IgD-negative memory B cell (primary cell): Measurements from ENCODE around the gene CACNB2. TPM values are rescaled to one million over a fixed set of nuclear protein-coding genes. Genes with fewer than 3 reads are reported as not detected.
A peak's percentile ranks its signal among the peaks of the same experiment; 100 is the strongest.

ENCODE experiments used
- H3K27ac Mint-ChIP-seq, 3 donors: one replicate each; pipeline ENCODE4 v1.8.0; 2020 to 2022; ENCODE audit warnings: mild to moderate bottlenecking in 3 of 3, mixed read lengths in 3 of 3, moderate library complexity in 1 of 3
- H3K27me3 Mint-ChIP-seq: one replicate; pipeline ENCODE4 v1.8.0; 2021; ENCODE audit warnings: mixed read lengths
- H3K36me3 Mint-ChIP-seq: one replicate; pipeline ENCODE4 v1.8.0; 2020; ENCODE audit warnings: mild to moderate bottlenecking, mixed read lengths
- H3K4me1 Mint-ChIP-seq, 3 donors: one replicate each; pipeline ENCODE4 v1.8.0; 2020 to 2022; ENCODE audit warnings: mixed read lengths in 3 of 3, mild to moderate bottlenecking in 1 of 3
- H3K4me3 Mint-ChIP-seq, 4 donors: one replicate each; pipeline ENCODE4 v1.8.0; 2020 to 2022; ENCODE audit warnings: mild to moderate bottlenecking in 4 of 4, mixed read lengths in 4 of 4, moderate library complexity in 3 of 4
- H3K9me3 Mint-ChIP-seq, 3 donors: one replicate each; pipeline ENCODE4 v1.8.0; 2020 to 2021; ENCODE audit warnings: mixed read lengths in 3 of 3, mild to moderate bottlenecking in 1 of 3
- polyA plus RNA-seq: library from polyadenylated mRNA; unstranded; fragments of 300-500 nt; fragmentation: Illumina TruSeq; gene quantifications from one replicate; pipeline ENCODE4 v1.2.3, GENCODE V29; 2021

The CACNB2 gene
- polyA plus RNA-seq, 1 donor from 2014 or later: 0.79 TPM

DNA sequence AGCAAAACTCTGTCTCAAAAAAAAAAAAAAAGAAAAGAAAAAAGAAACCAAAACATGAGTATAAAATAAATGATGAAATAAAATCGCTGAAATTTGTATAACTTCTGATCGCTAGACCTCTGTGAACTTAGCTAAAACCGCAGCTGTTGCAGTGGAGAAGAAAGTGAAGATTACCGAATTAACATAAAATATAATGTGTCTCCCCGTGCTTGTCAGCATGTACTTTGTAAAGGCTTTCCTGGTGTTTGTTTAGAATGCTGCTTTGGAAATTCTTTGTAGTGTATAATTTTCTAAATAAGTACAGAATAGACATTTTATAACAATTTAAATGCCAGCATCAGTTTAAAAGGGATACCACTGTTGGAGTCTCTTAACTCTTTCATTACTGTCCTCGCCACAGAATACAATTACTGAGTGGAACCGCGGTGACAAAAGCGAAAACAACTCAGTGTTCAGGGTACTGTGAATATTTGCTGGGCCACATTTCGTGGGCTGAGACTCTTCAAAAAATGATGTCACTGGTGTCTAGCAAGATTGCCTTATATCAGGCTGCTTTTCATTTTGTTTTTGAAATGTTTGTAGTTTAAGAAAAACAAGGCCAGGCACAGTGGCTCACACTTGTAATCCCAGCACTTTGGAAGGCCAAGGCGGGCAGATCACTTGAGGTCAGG is 343.4 kb downstream of the CACNB2 start:
- H3K27ac Mint-ChIP-seq: no peak overlapping the region
- H3K4me1 Mint-ChIP-seq: no peaks in the 10 kb centered on the region
- H3K27me3 Mint-ChIP-seq: no peaks in the 10 kb centered on the region
- H3K36me3 Mint-ChIP-seq: no peaks in the 10 kb centered on the region
- no peak overlapping the region for H3K4me3 Mint-ChIP-seq
- H3K9me3 Mint-ChIP-seq: peaks cover 0 to 1% (median 0%) of the 10 kb centered on the region in 3 donors

GRCh38 chr10:18486438-18486837 is 346.2 kb downstream of the CACNB2 start:
- Mint-ChIP-seq H3K36me3 (no peaks in the 10 kb centered on the region), H3K27me3 (no peaks in the 10 kb centered on the region), H3K4me1 (no peaks in the 10 kb centered on the region), H3K4me3 (no peak overlapping the region), H3K27ac (no peak overlapping the region), H3K9me3 (peaks cover 0 to 1% (median 0%) of the 10 kb centered on the region in 3 donors)

- Mint-ChIP-seq H3K36me3 (no peaks in the 10 kb centered on the region), H3K4me1 (no peaks in the 10 kb centered on the region), H3K9me3 (peaks cover 0 to 3% (median 1%) of the 10 kb centered on the region in 3 donors), H3K27ac (no peak overlapping the region), H3K27me3 (no peaks in the 10 kb centered on the region), H3K4me3 (no peak overlapping the region)
Measured at GRCh38 chr10:18490755-18491154, 350.5 kb downstream of the CACNB2 start.

- H3K36me3 Mint-ChIP-seq: no peaks in the 10 kb centered on the region
- H3K9me3 Mint-ChIP-seq: no peaks in the 10 kb centered on the region
- no peak overlapping the region for H3K4me3 Mint-ChIP-seq
- H3K27ac Mint-ChIP-seq: no peak overlapping the region
- no peaks in the 10 kb centered on the region for H3K27me3 Mint-ChIP-seq
- no peaks in the 10 kb centered on the region for H3K4me1 Mint-ChIP-seq
Measured at GRCh38 chr10:18497806-18498369, 357.7 kb downstream of the CACNB2 start.

GRCh38 chr10:18498998-18499397 is 358.8 kb downstream of the CACNB2 start:
- H3K4me3 Mint-ChIP-seq: no peak overlapping the region

GRCh38 chr10:18500576-18500975 is 360.4 kb downstream of the CACNB2 start:
- no peaks in the 10 kb centered on the region for H3K4me1 Mint-ChIP-seq

More at GRCh38 chr10:18498998-18499397, 358.8 kb downstream of the CACNB2 start:
- Mint-ChIP-seq H3K4me1 (no peaks in the 10 kb centered on the region), H3K36me3 (no peaks in the 10 kb centered on the region), H3K27ac (no peak overlapping the region), H3K9me3 (no peaks in the 10 kb centered on the region), H3K27me3 (no peaks in the 10 kb centered on the region)

GRCh38 chr10:18501198-18501597 is 361.0 kb downstream of the CACNB2 start:
- Mint-ChIP-seq H3K4me1 (no peaks in the 10 kb centered on the region), H3K27ac (no peak overlapping the region), H3K9me3 (no peaks in the 10 kb centered on the region), H3K36me3 (no peaks in the 10 kb centered on the region), H3K4me3 (no peak overlapping the region), H3K27me3 (no peaks in the 10 kb centered on the region)

More at GRCh38 chr10:18500576-18500975, 360.4 kb downstream of the CACNB2 start:
- Mint-ChIP-seq H3K27ac (no peak overlapping the region), H3K27me3 (no peaks in the 10 kb centered on the region), H3K9me3 (no peaks in the 10 kb centered on the region), H3K4me3 (no peak overlapping the region), H3K36me3 (no peaks in the 10 kb centered on the region)

DNA sequence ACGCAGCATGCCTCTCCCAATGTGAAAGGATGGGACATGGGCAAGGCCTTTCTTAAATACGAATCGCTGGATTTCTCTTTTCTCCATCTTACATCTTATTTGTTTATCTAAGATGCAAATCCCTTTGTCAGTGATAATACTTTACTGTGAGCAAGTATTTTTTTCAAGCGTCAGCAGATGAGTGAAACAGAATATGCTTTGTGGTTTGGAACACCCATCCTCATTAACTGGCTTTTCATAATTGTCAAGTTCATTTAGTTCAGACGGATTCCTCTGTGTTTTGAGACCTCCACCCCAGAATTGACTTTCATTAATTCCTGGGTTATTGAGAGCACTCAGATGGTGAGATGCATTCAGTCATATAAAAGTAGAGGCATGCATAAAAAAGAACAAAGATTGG is 361.4 kb downstream of the CACNB2 start:
- Mint-ChIP-seq H3K27ac (no peak overlapping the region), H3K27me3 (no peaks in the 10 kb centered on the region), H3K36me3 (no peaks in the 10 kb centered on the region), H3K4me1 (no peaks in the 10 kb centered on the region), H3K9me3 (no peaks in the 10 kb centered on the region), H3K4me3 (no peak overlapping the region)

DNA sequence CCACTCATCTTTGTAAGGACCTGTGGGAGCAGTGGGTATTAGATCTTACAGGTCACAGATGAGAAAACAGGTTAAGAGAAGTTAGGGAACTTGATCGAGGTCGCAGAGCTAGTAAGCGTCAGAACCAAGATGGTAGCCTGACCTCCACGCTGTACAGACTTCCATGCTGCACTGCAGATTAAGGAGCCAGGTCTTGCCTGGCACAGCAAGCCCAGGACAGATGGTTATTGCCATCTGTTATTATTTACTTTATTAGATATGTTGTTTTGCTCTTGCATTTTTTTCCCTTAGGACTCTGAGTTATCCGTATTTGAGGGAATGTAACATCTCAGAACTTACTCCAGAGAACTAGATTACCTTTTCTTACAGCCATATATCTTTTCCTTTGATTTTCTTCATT is 363.9 kb downstream of the CACNB2 start:
- Mint-ChIP-seq H3K4me3 (no peak overlapping the region), H3K36me3 (no peaks in the 10 kb centered on the region), H3K9me3 (no peaks in the 10 kb centered on the region), H3K4me1 (no peaks in the 10 kb centered on the region), H3K27ac (no peak overlapping the region), H3K27me3 (no peaks in the 10 kb centered on the region)

DNA sequence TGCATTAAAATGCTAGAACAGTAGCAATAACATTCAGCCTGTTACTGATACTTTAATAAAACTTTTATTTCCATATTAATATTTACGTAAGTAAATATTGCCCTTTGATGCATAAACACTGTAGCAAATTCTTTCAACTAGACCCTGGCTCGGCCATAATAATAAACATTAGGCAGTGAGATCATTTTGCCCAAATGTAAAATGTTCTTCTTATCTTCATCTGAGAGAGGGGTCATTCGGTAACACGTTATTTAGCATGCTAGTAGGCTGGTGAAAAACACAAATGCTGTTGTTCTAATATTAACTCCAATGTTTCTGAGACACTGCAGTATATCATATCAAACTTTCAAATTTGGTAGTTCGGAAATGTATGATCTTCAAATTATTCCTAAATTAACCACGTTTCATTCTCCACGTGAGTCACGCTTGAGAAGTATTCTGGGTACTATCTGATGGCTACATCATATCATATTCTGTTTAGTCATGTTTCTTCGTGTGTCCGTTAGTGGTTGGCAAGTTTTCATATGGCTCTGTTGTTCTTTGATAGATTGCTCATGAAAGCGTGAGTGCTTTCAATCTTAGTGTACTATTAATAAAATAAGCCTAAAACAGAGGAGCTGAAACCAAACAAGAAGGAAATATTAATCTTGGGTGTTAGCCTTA is 365.4 kb downstream of the CACNB2 start:
- Mint-ChIP-seq H3K4me1 (no peaks in the 10 kb centered on the region), H3K27me3 (no peaks in the 10 kb centered on the region), H3K4me3 (no peak overlapping the region), H3K9me3 (no peaks in the 10 kb centered on the region), H3K27ac (peak overlapping the region in 1 of 3 donors; percentile 31), H3K36me3 (no peaks in the 10 kb centered on the region)

DNA sequence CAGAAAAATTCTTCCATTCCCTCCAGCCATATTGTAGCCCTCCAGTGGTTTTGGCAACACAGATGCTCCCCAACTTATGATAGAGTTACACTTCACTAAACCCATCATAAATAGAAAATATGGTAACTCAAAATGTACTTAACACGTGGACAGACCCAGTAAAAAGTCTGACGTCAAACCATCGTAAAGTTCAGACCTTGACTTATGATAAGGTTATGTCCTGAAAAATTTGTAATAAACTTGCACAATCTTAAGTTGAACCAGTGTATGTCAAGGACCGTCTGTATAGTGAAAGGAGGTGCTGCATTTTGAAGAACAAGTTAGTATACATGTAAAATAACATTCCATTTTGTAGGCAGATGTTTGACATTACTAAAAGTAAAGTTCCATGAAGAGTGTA is 368.4 kb downstream of the CACNB2 start:
- peaks cover 3% of the 10 kb centered on the region for H3K36me3 Mint-ChIP-seq
- no peaks in the 10 kb centered on the region for H3K4me1 Mint-ChIP-seq
- H3K27me3 Mint-ChIP-seq: no peaks in the 10 kb centered on the region
- H3K9me3 Mint-ChIP-seq: peaks cover 1 to 7% (median 4%) of the 10 kb centered on the region in 3 donors
- no peak overlapping the region for H3K4me3 Mint-ChIP-seq
- peak overlapping the region in 1 of 3 donors; percentile 31 for H3K27ac Mint-ChIP-seq

DNA sequence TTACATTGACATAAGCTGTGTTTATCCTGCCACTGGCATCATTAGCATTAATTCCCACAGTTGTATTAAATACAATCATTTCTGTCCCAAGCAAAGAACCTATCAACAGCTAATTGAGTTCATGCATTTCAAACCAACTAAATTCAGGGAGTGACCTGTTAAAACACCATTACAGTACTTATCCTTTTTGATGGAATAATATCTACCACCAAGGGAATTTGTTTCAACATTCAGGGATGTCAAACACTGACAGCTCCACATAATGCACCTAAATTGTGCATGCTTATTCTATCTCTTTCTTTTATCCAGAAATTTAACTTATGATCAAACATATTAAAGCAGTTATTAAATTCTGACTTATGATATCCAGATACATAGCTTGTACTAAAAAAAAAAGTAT is 374.3 kb downstream of the CACNB2 start:
- Mint-ChIP-seq H3K4me1 (no peaks in the 10 kb centered on the region), H3K4me3 (no peak overlapping the region), H3K9me3 (peaks cover 1 to 11% (median 4%) of the 10 kb centered on the region in 3 donors), H3K36me3 (peaks cover 11% of the 10 kb centered on the region), H3K27me3 (no peaks in the 10 kb centered on the region), H3K27ac (no peak overlapping the region)

DNA sequence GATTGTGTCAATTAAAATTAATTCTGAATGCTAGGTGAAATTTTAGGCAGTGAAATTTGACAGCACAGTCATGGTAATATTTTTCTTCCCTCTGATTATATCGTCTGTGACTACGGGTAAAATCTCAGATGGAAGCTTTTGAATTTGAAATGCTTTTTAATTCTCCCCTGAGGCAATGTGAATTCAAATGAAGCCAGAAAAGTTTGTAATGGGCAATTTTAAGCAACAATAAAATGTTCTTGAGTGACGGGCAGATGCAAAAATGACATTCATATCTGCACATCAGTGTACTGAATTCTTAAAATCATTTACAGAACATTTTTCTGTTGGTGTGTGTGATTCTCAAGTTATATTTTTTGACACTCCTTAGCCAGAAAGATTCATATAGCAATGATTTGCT is 376.6 kb downstream of the CACNB2 start:
- H3K36me3 Mint-ChIP-seq: peaks cover 11% of the 10 kb centered on the region
- H3K27ac Mint-ChIP-seq: no peak overlapping the region
- H3K4me3 Mint-ChIP-seq: no peak overlapping the region
- H3K4me1 Mint-ChIP-seq: no peaks in the 10 kb centered on the region
- peaks cover 0 to 11% (median 1%) of the 10 kb centered on the region in 3 donors for H3K9me3 Mint-ChIP-seq
- no peaks in the 10 kb centered on the region for H3K27me3 Mint-ChIP-seq

GRCh38 chr10:18523025-18523424 is 382.8 kb downstream of the CACNB2 start:
- Mint-ChIP-seq H3K27me3 (no peaks in the 10 kb centered on the region), H3K4me1 (no peaks in the 10 kb centered on the region), H3K27ac (no peak overlapping the region), H3K9me3 (peaks cover 0 to 1% (median 0%) of the 10 kb centered on the region in 3 donors), H3K4me3 (no peak overlapping the region), H3K36me3 (peaks cover 8% of the 10 kb centered on the region)

DNA sequence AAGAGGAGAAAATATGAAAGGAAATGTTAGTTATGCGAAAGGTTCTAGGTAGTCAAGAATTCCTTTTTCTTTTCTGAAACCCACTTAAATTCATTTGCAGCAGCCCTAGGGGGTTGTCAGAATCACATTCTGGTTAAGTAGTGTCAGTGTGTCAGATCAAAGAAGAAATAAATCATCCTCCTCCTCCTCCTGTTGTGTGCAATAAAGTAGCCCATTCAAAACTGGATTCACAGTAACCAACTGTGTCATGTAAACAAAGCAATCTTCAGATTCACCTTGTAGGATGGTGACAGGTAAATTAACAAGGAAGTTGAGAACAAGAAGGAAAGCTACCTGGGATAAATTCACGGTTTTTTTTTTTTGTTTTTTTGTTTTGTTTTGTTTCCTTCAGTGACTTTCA is 383.6 kb downstream of the CACNB2 start:
- H3K9me3 Mint-ChIP-seq: peaks cover 0 to 1% (median 0%) of the 10 kb centered on the region in 3 donors
- no peak overlapping the region for H3K27ac Mint-ChIP-seq
- peaks cover 6% of the 10 kb centered on the region for H3K36me3 Mint-ChIP-seq
- H3K4me3 Mint-ChIP-seq: no peak overlapping the region
- H3K27me3 Mint-ChIP-seq: no peaks in the 10 kb centered on the region
- no peaks in the 10 kb centered on the region for H3K4me1 Mint-ChIP-seq

GRCh38 chr10:18527687-18528086 is 387.5 kb downstream of the CACNB2 start:
- no peak overlapping the region for H3K4me3 Mint-ChIP-seq
- H3K4me1 Mint-ChIP-seq: no peaks in the 10 kb centered on the region
- no peaks in the 10 kb centered on the region for H3K27me3 Mint-ChIP-seq
- peaks cover 12% of the 10 kb centered on the region for H3K36me3 Mint-ChIP-seq
- H3K27ac Mint-ChIP-seq: no peak overlapping the region
- H3K9me3 Mint-ChIP-seq: peaks cover 1 to 7% (median 3%) of the 10 kb centered on the region in 3 donors
